ENCODE results near the gene REELD1.

Gene REELD1

GRCh38 chr4:146179784-146180370 lies 34.5 kb upstream of the REELD1 start:
- no peak for TF ChIP-seq CTCF (IDR thresholded peaks at IDR 0.05; ENCODE audit: low read depth, low read length)
- H3K4me3 ChIP-seq (ENCODE audit: low read depth, low read length) = no peak overlapping the region

GRCh38 chr4:146182443-146182842 lies 31.9 kb upstream of the REELD1 start:
- H3K4me3 ChIP-seq (ENCODE audit: low read depth, low read length) = no peak overlapping the region
- no peak for TF ChIP-seq CTCF (IDR thresholded peaks at IDR 0.05; ENCODE audit: low read depth, low read length)

GRCh38 chr4:146183209-146183608 lies 31.1 kb upstream of the REELD1 start:
- TF ChIP-seq CTCF (IDR thresholded peaks at IDR 0.05; ENCODE audit: low read depth, low read length) = no peak

GRCh38 chr4:146186041-146186440 lies 28.3 kb upstream of the REELD1 start:
- no peak for TF ChIP-seq CTCF (IDR thresholded peaks at IDR 0.05; ENCODE audit: low read depth, low read length)

More at GRCh38 chr4:146183209-146183608, 31.1 kb upstream of the REELD1 start:
- no peak overlapping the region for H3K4me3 ChIP-seq (ENCODE audit: low read depth, low read length)

GRCh38 chr4:146186596-146186995 lies 27.7 kb upstream of the REELD1 start:
- TF ChIP-seq CTCF (IDR thresholded peaks at IDR 0.05; ENCODE audit: low read depth, low read length) = no peak
- no peak overlapping the region for H3K4me3 ChIP-seq (ENCODE audit: low read depth, low read length)

More at GRCh38 chr4:146186041-146186440, 28.3 kb upstream of the REELD1 start:
- H3K4me3 ChIP-seq (ENCODE audit: low read depth, low read length) = no peak overlapping the region

GRCh38 chr4:146190456-146190855 lies 23.9 kb upstream of the REELD1 start:
- no peak overlapping the region for H3K4me3 ChIP-seq (ENCODE audit: low read depth, low read length)
- TF ChIP-seq CTCF (IDR thresholded peaks at IDR 0.05; ENCODE audit: low read depth, low read length) = no peak

- no peak for TF ChIP-seq CTCF (IDR thresholded peaks at IDR 0.05; ENCODE audit: low read depth, low read length)
- no peak overlapping the region for H3K4me3 ChIP-seq (ENCODE audit: low read depth, low read length)
Measured at GRCh38 chr4:146191766-146192458, 22.4 kb upstream of the REELD1 start.
